Epidermal melanocyte (primary cell): Measurements from ENCODE around the gene ABHD2.

ENCODE experiments used
- DNase-seq: peaks from one replicate; pipeline ENCODE4 v3.0.0; 2011; ENCODE audit warnings: low spot score; ENCODE audit not compliant: insufficient read length

Gene ABHD2

GRCh38 chr15:89187301-89187985 lies 99.2 kb downstream of the ABHD2 start:
- DNase-seq, result no peak

GRCh38 chr15:89187986-89188514 lies 99.8 kb downstream of the ABHD2 start:
- no peak for DNase-seq

GRCh38 chr15:89192136-89192535 lies 103.9 kb downstream of the ABHD2 start:
- DNase-seq, result no peak

GRCh38 chr15:89192766-89193165 lies 104.5 kb downstream of the ABHD2 start:
- DNase-seq, result no peak

GRCh38 chr15:89194608-89195007 lies 106.4 kb downstream of the ABHD2 start:
- DNase-seq, result no peak

GRCh38 chr15:89195836-89196235 lies 107.6 kb downstream of the ABHD2 start:
- DNase-seq, result no peak

GRCh38 chr15:89196241-89196640 lies 108.0 kb downstream of the ABHD2 start:
- no peak for DNase-seq

GRCh38 chr15:89196994-89197393 lies 108.7 kb downstream of the ABHD2 start:
- DNase-seq, result no peak

GRCh38 chr15:89197503-89197971 lies 109.3 kb downstream of the ABHD2 start:
- DNase-seq, result peak; percentile 68

- no peak for DNase-seq
These were observed 109.9 kb downstream of the ABHD2 start for GRCh38 chr15:89198196-89198595.

- DNase-seq, result peak; percentile 77
These were observed 110.7 kb downstream of the ABHD2 start for GRCh38 chr15:89198934-89199333.

GRCh38 chr15:89199746-89200145 lies 111.5 kb downstream of the ABHD2 start:
- no peak for DNase-seq

- no peak for DNase-seq
These were observed 111.9 kb downstream of the ABHD2 start for GRCh38 chr15:89200182-89200581.

- DNase-seq, result no peak
These were observed 113.3 kb downstream of the ABHD2 start for GRCh38 chr15:89201465-89202005.

GRCh38 chr15:89203705-89204273 lies 115.5 kb downstream of the ABHD2 start:
- no peak for DNase-seq

- no peak for DNase-seq
These were observed 117.8 kb downstream of the ABHD2 start for GRCh38 chr15:89205991-89206585.

- DNase-seq, result peak; percentile 92
These were observed 118.7 kb downstream of the ABHD2 start for GRCh38 chr15:89206908-89207331.

- DNase-seq, result no peak
These were observed 120.0 kb downstream of the ABHD2 start for GRCh38 chr15:89208256-89208655.

- DNase-seq, result no peak
These were observed 120.8 kb downstream of the ABHD2 start for GRCh38 chr15:89209057-89209456.

GRCh38 chr15:89211678-89212170 lies 123.5 kb downstream of the ABHD2 start:
- no peak for DNase-seq

- no peak for DNase-seq
These were observed 127.4 kb downstream of the ABHD2 start for GRCh38 chr15:89215627-89216026.

GRCh38 chr15:89217031-89217430 lies 128.8 kb downstream of the ABHD2 start:
- DNase-seq, result no peak
